HCT116 (cell line): Measurements from ENCODE around the gene PRPSAP1. TPM values are rescaled to one million over a fixed set of nuclear protein-coding genes. Genes with fewer than 3 reads are reported as not detected.

Experiments used
- ATAC-seq: fragments of 200-7000 bp; cut with Tn5 transposase; 2 replicates; pipeline ENCODE4 v1.9.1; 2020; ENCODE audit warnings: mild to moderate bottlenecking, moderate library complexity
- BruUV-seq: library from RNA; stranded (reverse); fragments of 400-500 nt; replicated peaks from 2 replicates; lab custom pipeline; 2021; lab: Mats Ljungman, UMichigan
- CTCF ChIA-PET: fragments of 300-600 bp; sonication (Branson Sonifier 250); formaldehyde crosslinking; loops from one replicate; lab custom pipeline; 2021; ENCODE audit warnings: antibody characterized with exemption; lab: Charles Lee
- POLR2A ChIA-PET: fragments of 300-600, 350-600 bp; sonication (Branson Sonifier 250); formaldehyde crosslinking; loops from one replicate; lab custom pipeline; 2021; ENCODE audit warnings: antibody characterized with exemption; lab: Charles Lee
- RAD21 ChIA-PET, 2 experiments: fragments of 300-600 bp; sonication (Branson Sonifier 250); formaldehyde crosslinking; loops; one replicate each; lab custom pipeline; 2023; ENCODE audit warnings: low total read pairs in 2 of 2; ENCODE audit not compliant: uncharacterized antibody in 2 of 2, unreplicated experiment in 2 of 2, low non-redundant PET in 1 of 2; lab: Charles Lee
- DNase-seq: peaks from one replicate; pipeline ENCODE4 v3.0.0-alpha.2; 2010; ENCODE audit warnings: low read depth, low spot score
- H2AFZ ChIP-seq: fragments of 200-600 bp; shearing (Covaris generic), sonication (generic); 2 replicates; pipeline ENCODE4 v1.6.1; 2017; ENCODE audit warnings: low read depth, mixed run types, mixed read lengths, antibody characterized with exemption, low read length; ENCODE audit not compliant: poor library complexity, severe bottlenecking
- H3K27ac ChIP-seq: 2 replicates; pipeline ENCODE4 v1.5.1; 2012; ENCODE audit warnings: low read depth, low read length
- H3K27me3 ChIP-seq: fragments of 200-600 bp; sonication (generic); 2 replicates; pipeline ENCODE4 v1.6.1; 2016; ENCODE audit warnings: mixed run types, low read length, mixed read lengths; ENCODE audit not compliant: insufficient read depth
- H3K36me3 ChIP-seq, 2 experiments: fragments of 200-500 bp in 1 of 2; fragments of 200-600 bp in 1 of 2; sonication (Bioruptor generic) in 1 of 2; sonication (generic) in 1 of 2; 2 replicates each; pipeline versions ENCODE4 v1.5.1 to v1.6.1; 2014 to 2016; ENCODE audit warnings: low read length in 2 of 2, inconsistent platforms in 1 of 2, mixed read lengths in 1 of 2, mixed run types in 1 of 2; ENCODE audit not compliant: insufficient read depth in 2 of 2, control insufficient read depth in 1 of 2
- H3K4me1 ChIP-seq, 2 experiments: fragments of 200-600 bp in 1 of 2; sonication (generic) in 1 of 2; 2 replicates each; pipeline versions ENCODE4 v1.5.1 to v1.6.1; 2012 to 2017; ENCODE audit warnings: low read length in 2 of 2, inconsistent platforms in 1 of 2, mild to moderate bottlenecking in 1 of 2, mixed read lengths in 1 of 2, mixed run types in 1 of 2, moderate library complexity in 1 of 2; ENCODE audit not compliant: insufficient read depth in 2 of 2, control insufficient read depth in 1 of 2
- H3K4me2 ChIP-seq: fragments of 200-600 bp; sonication (generic); 2 replicates; pipeline ENCODE4 v1.6.1; 2017; ENCODE audit warnings: mixed run types, low read length, mixed read lengths
- H3K4me3 ChIP-seq, 2 experiments: fragments of 200-600 bp in 1 of 2; sonication (generic) in 1 of 2; replicated peaks in 1 of 2; 2 replicates each; pipeline ENCODE4 v1.5.1; 2011 to 2016; ENCODE audit warnings: low read length in 2 of 2, control low read depth in 1 of 2, low read depth in 1 of 2, mild to moderate bottlenecking in 1 of 2, mixed read lengths in 1 of 2, mixed run types in 1 of 2
- H3K79me2 ChIP-seq: fragments of 200-600 bp; sonication (generic); 2 replicates; pipeline ENCODE4 v1.6.1; 2017; ENCODE audit warnings: mild to moderate bottlenecking, mixed run types, low read length, moderate library complexity, mixed read lengths; ENCODE audit not compliant: insufficient read depth
- H3K9ac ChIP-seq: fragments of 200-600 bp; sonication (generic); 2 replicates; pipeline ENCODE4 v1.6.1; 2016; ENCODE audit warnings: low read length, mixed read lengths
- H3K9me2 ChIP-seq: fragments of 200-600 bp; sonication (generic), shearing (Covaris generic); 2 replicates; pipeline ENCODE4 v1.6.1; 2017; ENCODE audit warnings: mixed run types, mild to moderate bottlenecking, moderate library complexity; ENCODE audit not compliant: insufficient read depth
- H3K9me3 ChIP-seq, 2 experiments: fragments of 200-500 bp in 1 of 2; fragments of 200-600 bp in 1 of 2; sonication (Bioruptor generic) in 1 of 2; sonication (generic) in 1 of 2; 2 replicates each; pipeline ENCODE4 v1.6.1; 2014 to 2017; ENCODE audit warnings: low read length in 2 of 2, mixed read lengths in 2 of 2, inconsistent platforms in 1 of 2, low read depth in 1 of 2, mild to moderate bottlenecking in 1 of 2, mixed run types in 1 of 2, moderate library complexity in 1 of 2; ENCODE audit not compliant: control insufficient read depth in 1 of 2, insufficient read depth in 1 of 2
- H4K20me1 ChIP-seq: fragments of 200-600 bp; sonication (generic), shearing (Covaris generic); 2 replicates; pipeline ENCODE4 v1.6.1; 2017; ENCODE audit warnings: mixed run types, mild to moderate bottlenecking, moderate library complexity; ENCODE audit not compliant: insufficient read depth
- ATF3 ChIP-seq: IDR thresholded peaks from 2 replicates; pipeline ENCODE4 v1.6.1; 2012
- CTCF ChIP-seq, 3 experiments: fragments of 200-600 bp in 1 of 3; sonication (generic) in 1 of 3; IDR thresholded peaks in 2 of 3; conservative IDR thresholded peaks in 1 of 3; 2 replicates each; pipeline ENCODE4 v1.5.1; 2012 to 2017; ENCODE audit warnings: low read depth in 2 of 3, low read length in 2 of 3, antibody characterized with exemption in 1 of 3, borderline replicate concordance in 1 of 3, control low read depth in 1 of 3, mild to moderate bottlenecking in 1 of 3, mixed read lengths in 1 of 3, mixed run types in 1 of 3, moderate library complexity in 1 of 3; ENCODE audit not compliant: insufficient read depth in 1 of 3
- EGR1 ChIP-seq: IDR thresholded peaks from 2 replicates; pipeline ENCODE4 v1.6.1; 2012; ENCODE audit warnings: low read depth
- ELF1 ChIP-seq: IDR thresholded peaks from 2 replicates; pipeline ENCODE4 v1.6.1; 2012; ENCODE audit warnings: low read depth, borderline replicate concordance
- EZH2phosphoT487 ChIP-seq: fragments of 200-600 bp; IDR thresholded peaks from 2 replicates; pipeline ENCODE4 v1.6.1; 2018; ENCODE audit warnings: antibody characterized with exemption, borderline replicate concordance
- JUND ChIP-seq: IDR thresholded peaks from 2 replicates; pipeline ENCODE4 v1.6.1; 2012
- MAX ChIP-seq: IDR thresholded peaks from 2 replicates; pipeline ENCODE4 v1.6.1; 2012
- POLR2A ChIP-seq: IDR thresholded peaks from 2 replicates; pipeline ENCODE4 v1.7.0; 2011; ENCODE audit warnings: borderline replicate concordance; ENCODE audit not compliant: insufficient read depth, insufficient read length; ENCODE audit errors: extremely low read depth
- POLR2AphosphoS5 ChIP-seq: IDR thresholded peaks from 2 replicates; pipeline ENCODE4 v1.6.1; 2011; ENCODE audit warnings: mild to moderate bottlenecking, low read depth, low read length, moderate library complexity
- REST ChIP-seq: IDR thresholded peaks from 2 replicates; pipeline ENCODE4 v1.6.1; 2012; ENCODE audit warnings: low read depth
- SIN3A ChIP-seq: IDR thresholded peaks from 2 replicates; pipeline ENCODE4 v1.6.1; 2012; ENCODE audit warnings: low read depth
- SP1 ChIP-seq: IDR thresholded peaks from 2 replicates; pipeline ENCODE4 v1.6.1; 2012; ENCODE audit warnings: low read depth
- SRF ChIP-seq: IDR thresholded peaks from 2 replicates; pipeline ENCODE4 v1.6.1; 2012; ENCODE audit warnings: low read depth
- TCF7L2 ChIP-seq: IDR thresholded peaks from 2 replicates; pipeline ENCODE4 v1.7.0; 2011; ENCODE audit warnings: borderline replicate concordance, inconsistent platforms; ENCODE audit not compliant: insufficient read depth, insufficient read length; ENCODE audit errors: extremely low read depth
- YY1 ChIP-seq: IDR thresholded peaks from 2 replicates; pipeline ENCODE4 v1.6.1; 2011; ENCODE audit warnings: low read length, low read depth, moderate library complexity, mild to moderate bottlenecking; ENCODE audit not compliant: insufficient replicate concordance; ENCODE audit errors: extremely low read depth
- ZBTB33 ChIP-seq: IDR thresholded peaks from 2 replicates; pipeline ENCODE4 v1.6.1; 2011; ENCODE audit warnings: mild to moderate bottlenecking, low read length, moderate library complexity; ENCODE audit not compliant: insufficient replicate concordance; ENCODE audit errors: extremely low read depth
- ZFX ChIP-seq: fragments of 450-650 bp; IDR thresholded peaks from 2 replicates; pipeline ENCODE4 v1.6.1; 2017
- intact Hi-C: fragments of 100-400 bp; cut with micrococcal nuclease; formaldehyde crosslinking; loops from 2 replicates; pipeline ENCODE4 v1.10.0; 2022
- total RNA-seq: library from RNA; stranded (reverse); gene quantifications from one replicate; pipeline ENCODE4 v1.2.1, GENCODE V29; 2021; ENCODE audit not compliant: unreplicated experiment

The PRPSAP1 gene
- total RNA-seq, 1 experiment from 2014 or later, result 81.4 TPM

GRCh38 chr17:76264755-76265623 is 88.7 kb downstream of the PRPSAP1 start, which contains the start of gene UBALD2:
TSS of gene UBALD2 (plus strand) at chr17:76265348. CDS start at chr17:76265506, 158 bp downstream.
- intact Hi-C loops, result no loop called here
- DNase-seq (peak; percentile 99), ATAC-seq (peak; percentile 96)
- H3K79me2 ChIP-seq, result peaks cover 24% of the 10 kb centered on the region
- ChIA-PET RAD21 (interaction anchor here (0.6 to 1.4 kb wide), 3 partner anchors 15 to 144 kb away, joined by 3 to 5 read pairs (median 3); no protein-coding TSS in a partner anchor), POLR2A (interaction anchor here (0.6 to 1.9 kb wide), 8 partner anchors 9 to 485 kb away, joined by 3 to 17 read pairs (median 3); no protein-coding TSS in a partner anchor), CTCF (interaction anchor here (1.2 to 3.4 kb wide), 4 partner anchors 15 to 360 kb away, joined by 3 to 34 read pairs (median 6); no protein-coding TSS in a partner anchor)
- H3K4me3 ChIP-seq, result peak within 1 kb of the TSS; percentile 70 to 82
- no peaks in the 10 kb centered on the region for H3K9me3 ChIP-seq
- H3K9me2 ChIP-seq, result no peaks in the 10 kb centered on the region
- H3K27me3 ChIP-seq, result no peaks in the 10 kb centered on the region
- peak within 1 kb of the TSS; percentile 74 for H3K9ac ChIP-seq
- H4K20me1 ChIP-seq, result no peaks in the 10 kb centered on the region
- peaks cover 3 to 11% of the 10 kb centered on the region in 2 experiments; a peak in 2 of 4 replicates for H3K36me3 ChIP-seq
- no TSS peak for BruUV-seq
- no peak within 1 kb of the TSS for H2AFZ ChIP-seq
- peaks cover 25 to 39% of the 10 kb centered on the region in 2 experiments for H3K4me1 ChIP-seq
- H3K27ac ChIP-seq, result peak within 1 kb of the TSS; percentile 68
- H3K4me2 ChIP-seq, result peak within 1 kb of the TSS; percentile 90
- TF ChIP-seq ZFX (peak; percentile 73; the same call in 1 of the 2 replicates), POLR2AphosphoS5 (peak; percentile 77), EGR1 (no peak; the same call in 1 of the 2 replicates), ZBTB33 (no peak), ELF1 (no peak), EZH2phosphoT487 (no peak), SP1 (peak; percentile 99), REST (no peak), YY1 (no peak), ATF3 (no peak), SRF (no peak), TCF7L2 (peak; percentile 96), POLR2A (peak; percentile 69), CTCF (IDR thresholded peaks at IDR 0.05 in 2 of 3, conservative IDR thresholded peaks at IDR 0.05 in 1 of 3; ENCODE audit: borderline replicate concordance in 1 of 3, insufficient read depth in 1 of 3, low read depth in 2 of 3, low read length in 2 of 3) (no peak), MAX (no peak; the same call in 1 of the 2 replicates), SIN3A (peak; percentile 65), JUND (no peak; the same call in 1 of the 2 replicates)
